HUES64 (cell line): ENCODE measurements around the gene MPPE1.
"Not testable (repeated sequence)": the region's sequence is repeated elsewhere in the genome, so short reads cannot be mapped to it uniquely, and the experiment has no call there.

Experiments
- H3K27ac ChIP-seq: 2 replicates; pipeline ENCODE4 v1.7.0; 2013; ENCODE audit warnings: low read depth, low read length, inconsistent platforms
- H3K27me3 ChIP-seq: 2 replicates; pipeline ENCODE4 v1.6.1; 2013; ENCODE audit warnings: mild to moderate bottlenecking, low read length; ENCODE audit not compliant: insufficient read depth
- H3K36me3 ChIP-seq: 2 replicates; pipeline ENCODE4 v1.6.1; 2013; ENCODE audit warnings: mild to moderate bottlenecking, low read length; ENCODE audit not compliant: insufficient read depth
- H3K4me1 ChIP-seq: 2 replicates; pipeline ENCODE4 v1.6.1; 2013; ENCODE audit warnings: mild to moderate bottlenecking, low read length, moderate library complexity; ENCODE audit not compliant: insufficient read depth
- H3K4me3 ChIP-seq: 2 replicates; pipeline ENCODE4 v1.5.1; 2013; ENCODE audit warnings: mild to moderate bottlenecking, low read length, moderate library complexity
- H3K9ac ChIP-seq: 2 replicates; pipeline ENCODE4 v1.6.1; 2013; ENCODE audit warnings: mild to moderate bottlenecking, low read depth, low read length
- H3K9me3 ChIP-seq: 2 replicates; pipeline ENCODE4 v1.6.1; 2013; ENCODE audit warnings: low read depth, low read length; ENCODE audit not compliant: insufficient read depth
- WGBS: fragments of 150-250, 120-280 bp; methylation state at CpG from one replicate; pipeline ENCODE4 v1.1.7; 2013; ENCODE audit warnings: missing lambda C conversion rate; 5-methylcytosine and 5-hydroxymethylcytosine counted together

MPPE1 gene

DNA sequence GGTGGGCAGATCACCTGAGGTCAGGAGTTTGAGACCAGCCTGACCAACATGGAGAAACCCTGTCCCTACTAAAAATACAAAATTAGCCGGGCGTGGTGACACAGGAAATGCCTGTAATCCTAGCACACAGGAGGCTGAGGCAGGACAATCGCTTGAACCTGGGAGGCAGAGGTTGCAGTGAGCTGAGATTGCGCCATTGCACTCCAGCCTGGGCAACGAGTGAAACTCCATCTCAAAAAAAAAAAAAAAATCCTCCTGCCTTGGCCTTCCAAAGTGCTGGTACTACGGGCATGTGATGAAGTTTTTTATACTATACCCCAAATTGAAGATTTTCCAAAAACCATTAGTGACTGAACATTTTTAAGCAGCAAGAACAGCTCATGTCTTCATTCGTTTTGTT lies 15.7 kb downstream of the MPPE1 start:
- 94% methylated on average over 7 of the region's 7 CpGs for WGBS
- not testable (repeated sequence) for H3K9ac ChIP-seq, H3K4me3 ChIP-seq, H3K4me1 ChIP-seq, H3K27me3 ChIP-seq, H3K9me3 ChIP-seq, H3K27ac ChIP-seq
- H3K36me3 ChIP-seq, result peaks cover 24% of the 10 kb centered on the region

GRCh38 chr18:11891737-11892136 lies 16.4 kb downstream of the MPPE1 start:
- no peaks in the 10 kb centered on the region for H3K4me1 ChIP-seq
- WGBS, result 97% methylated on average over 9 of the region's 9 CpGs
- H3K27ac ChIP-seq, result no peak overlapping the region
- H3K27me3 ChIP-seq, result no peaks in the 10 kb centered on the region
- H3K4me3 ChIP-seq, result no peak overlapping the region
- H3K9ac ChIP-seq, result no peak overlapping the region
- peaks cover 25% of the 10 kb centered on the region for H3K36me3 ChIP-seq
- no peaks in the 10 kb centered on the region for H3K9me3 ChIP-seq

GRCh38 chr18:11889284-11889683 lies 18.8 kb downstream of the MPPE1 start:
- H3K4me3 ChIP-seq, result no peak overlapping the region
- H3K27ac ChIP-seq, result no peak overlapping the region
- no peaks in the 10 kb centered on the region for H3K9me3 ChIP-seq
- peaks cover 33% of the 10 kb centered on the region for H3K36me3 ChIP-seq
- no peak overlapping the region for H3K9ac ChIP-seq
- H3K4me1 ChIP-seq, result no peaks in the 10 kb centered on the region
- no peaks in the 10 kb centered on the region for H3K27me3 ChIP-seq
- 98% methylated on average over 5 of the region's 5 CpGs for WGBS

DNA sequence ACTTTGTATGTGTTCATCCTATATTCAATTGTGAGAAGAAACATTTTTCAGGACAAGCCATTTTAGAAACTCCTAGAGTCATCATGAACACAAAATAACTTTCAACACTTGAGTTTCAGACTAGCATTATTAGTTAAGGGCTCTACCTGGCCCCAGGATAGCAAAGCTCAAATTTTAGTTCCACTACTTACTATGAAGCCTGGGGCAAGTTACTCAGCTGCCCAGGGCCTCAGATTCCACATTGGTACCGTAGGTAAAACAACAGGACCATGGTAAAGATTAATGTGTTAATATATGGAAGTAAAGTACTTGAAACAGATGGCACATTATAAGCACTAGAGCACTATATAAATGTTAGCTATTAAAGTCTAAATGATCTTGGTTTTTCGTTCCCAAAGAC lies 19.4 kb downstream of the MPPE1 start:
- H3K36me3 ChIP-seq, result peaks cover 38% of the 10 kb centered on the region
- no peaks in the 10 kb centered on the region for H3K4me1 ChIP-seq
- no peak overlapping the region for H3K4me3 ChIP-seq
- no peak overlapping the region for H3K9ac ChIP-seq
- H3K27ac ChIP-seq, result no peak overlapping the region
- no peaks in the 10 kb centered on the region for H3K9me3 ChIP-seq
- WGBS, result 100% methylated on average over 2 of the region's 2 CpGs
- H3K27me3 ChIP-seq, result no peaks in the 10 kb centered on the region

DNA sequence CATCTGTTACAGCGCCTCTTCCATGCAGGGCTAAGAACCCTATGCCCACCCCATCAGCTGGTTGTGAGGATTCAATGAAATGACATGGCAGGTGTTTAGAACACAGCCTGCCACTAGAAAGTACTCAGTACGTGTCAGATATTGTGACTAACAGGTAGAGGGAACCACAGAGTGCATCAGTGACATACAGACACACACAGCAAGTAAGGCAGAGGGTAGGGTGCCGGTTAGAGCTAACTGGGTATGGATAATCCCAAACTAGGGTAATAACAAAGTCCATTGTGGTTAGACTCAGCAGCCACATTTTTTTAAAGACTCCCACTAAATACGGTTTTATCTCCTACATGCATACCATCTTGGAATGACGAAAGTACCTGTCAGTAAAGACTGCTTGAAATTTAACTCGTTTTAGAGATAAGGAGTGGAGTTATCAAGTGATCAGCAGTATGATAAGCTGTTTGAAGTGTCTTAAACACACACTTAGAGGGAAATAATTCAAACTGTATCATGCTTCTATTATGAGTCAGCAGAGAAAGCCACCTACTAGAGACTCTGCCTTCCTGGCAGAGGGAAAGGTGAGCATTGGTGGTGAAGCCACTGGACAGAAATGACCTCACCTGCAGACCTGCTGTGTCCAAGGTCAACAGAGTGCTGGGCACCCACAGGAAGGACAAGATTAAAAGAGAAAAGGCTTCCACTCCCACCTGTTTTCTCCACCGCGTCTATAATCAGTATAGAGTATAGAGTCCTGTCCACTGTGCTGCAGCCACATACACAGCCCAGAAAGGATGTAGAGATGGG lies 20.6 kb downstream of the MPPE1 start:
- no peak overlapping the region for H3K9ac ChIP-seq
- 87% methylated on average over 8 of the region's 8 CpGs for WGBS
- H3K4me1 ChIP-seq, result no peaks in the 10 kb centered on the region
- H3K36me3 ChIP-seq, result peaks cover 36% of the 10 kb centered on the region
- H3K4me3 ChIP-seq, result no peak overlapping the region
- no peaks in the 10 kb centered on the region for H3K9me3 ChIP-seq
- H3K27ac ChIP-seq, result no peak overlapping the region
- H3K27me3 ChIP-seq, result no peaks in the 10 kb centered on the region

GRCh38 chr18:11886577-11887110 lies 21.5 kb downstream of the MPPE1 start:
- Histone ChIP-seq H3K4me1 (no peaks in the 10 kb centered on the region), H3K9me3 (no peaks in the 10 kb centered on the region), H3K36me3 (peaks cover 41% of the 10 kb centered on the region), H3K9ac (no peak overlapping the region), H3K27me3 (no peaks in the 10 kb centered on the region), H3K27ac (no peak overlapping the region; the same call in 1 of the 2 replicates), H3K4me3 (no peak overlapping the region)
- WGBS, result 91% methylated on average over 19 of the region's 19 CpGs

GRCh38 chr18:11885278-11885947 lies 22.7 kb downstream of the MPPE1 start:
- H3K36me3 ChIP-seq, result peaks cover 43% of the 10 kb centered on the region
- 93% methylated on average over 22 of the region's 22 CpGs for WGBS
- no peaks in the 10 kb centered on the region for H3K9me3 ChIP-seq
- no peaks in the 10 kb centered on the region for H3K4me1 ChIP-seq
- no peak overlapping the region for H3K4me3 ChIP-seq
- H3K9ac ChIP-seq, result no peak overlapping the region
- no peaks in the 10 kb centered on the region for H3K27me3 ChIP-seq
- no peak overlapping the region for H3K27ac ChIP-seq

DNA sequence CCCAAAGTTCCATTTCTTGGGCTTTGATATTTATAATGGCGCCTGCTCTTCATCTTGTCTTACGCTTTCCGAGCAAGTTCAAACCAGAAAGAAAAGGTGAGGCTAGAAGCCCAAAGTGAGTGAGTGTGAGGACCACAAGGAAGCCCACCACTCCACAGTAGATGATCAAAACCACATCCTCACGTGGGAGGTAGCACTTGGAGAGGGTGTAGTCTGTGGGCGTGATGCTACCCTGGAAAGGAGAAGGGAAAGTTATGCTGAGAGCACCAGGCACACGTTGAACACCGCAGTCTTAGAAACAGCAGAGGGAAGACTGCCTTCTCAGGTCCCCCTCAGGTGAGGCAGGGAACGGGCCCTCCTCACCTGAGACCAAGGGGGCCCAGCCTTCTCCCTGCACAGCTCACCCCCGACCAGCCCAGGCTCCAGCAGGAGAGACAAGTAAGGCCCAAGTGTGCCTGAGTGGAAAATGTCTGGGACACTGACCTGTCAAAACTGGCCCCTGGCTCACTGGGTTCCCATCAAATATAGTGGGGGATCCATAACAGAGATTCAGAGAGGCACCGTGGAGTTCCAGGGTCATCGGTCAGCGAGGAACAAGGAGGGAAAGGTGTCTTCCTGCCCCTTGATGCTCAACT lies 23.6 kb downstream of the MPPE1 start:
- Histone ChIP-seq H3K9me3 (no peaks in the 10 kb centered on the region), H3K27me3 (no peaks in the 10 kb centered on the region), H3K4me3 (no peak overlapping the region), H3K27ac (no peak overlapping the region), H3K9ac (no peak overlapping the region), H3K36me3 (peaks cover 40% of the 10 kb centered on the region), H3K4me1 (no peaks in the 10 kb centered on the region)
- WGBS, result 96% methylated on average over 12 of the region's 12 CpGs

DNA sequence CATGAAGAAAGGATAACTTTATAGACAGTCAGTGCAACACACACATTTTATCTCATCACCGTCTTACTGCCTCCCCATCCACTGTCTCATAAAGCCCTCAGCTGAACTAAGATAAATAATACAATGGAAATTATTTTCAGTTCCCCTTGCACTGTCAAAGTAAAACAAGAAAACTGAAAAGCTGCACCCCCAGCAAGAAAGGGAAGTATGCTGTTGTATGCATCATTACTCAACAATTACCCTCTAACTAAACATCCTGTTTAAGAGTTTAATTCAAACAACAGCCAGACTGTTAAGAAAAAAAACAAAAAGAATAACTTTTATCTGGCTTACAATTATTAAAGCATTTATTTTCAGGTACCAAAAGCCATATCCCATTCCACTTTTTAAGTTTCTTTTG lies 25.0 kb downstream of the MPPE1 start:
- Histone ChIP-seq H3K4me3 (no peak overlapping the region), H3K27ac (no peak overlapping the region), H3K9ac (no peak overlapping the region), H3K9me3 (no peaks in the 10 kb centered on the region), H3K36me3 (peaks cover 34% of the 10 kb centered on the region), H3K27me3 (no peaks in the 10 kb centered on the region), H3K4me1 (no peaks in the 10 kb centered on the region)
- 83% methylated on average over 1 of the region's 1 CpG for WGBS

DNA sequence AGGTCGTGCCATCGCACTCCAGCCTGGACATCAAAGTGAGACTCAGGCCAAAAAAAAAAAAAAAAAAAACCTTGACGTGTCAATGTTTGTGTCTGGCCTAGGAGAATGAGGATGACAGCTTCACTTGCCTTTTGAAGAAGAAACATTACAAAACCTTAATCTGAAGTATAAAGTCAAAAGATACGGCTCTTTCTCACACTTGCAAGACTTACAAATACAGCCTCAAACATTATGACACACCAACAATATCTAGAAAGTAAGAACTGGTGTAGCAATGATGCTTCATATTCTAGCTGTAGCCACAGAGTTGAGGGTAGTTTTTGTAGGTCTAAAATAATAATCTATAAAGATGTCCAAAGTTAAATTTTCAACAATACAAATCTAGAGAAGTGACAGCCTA lies 25.5 kb downstream of the MPPE1 start:
- Histone ChIP-seq H3K4me3 (no peak overlapping the region), H3K9ac (no peak overlapping the region), H3K4me1 (no peaks in the 10 kb centered on the region; the same call in 1 of the 2 replicates), H3K36me3 (peaks cover 30% of the 10 kb centered on the region), H3K27ac (no peak overlapping the region), H3K9me3 (no peaks in the 10 kb centered on the region), H3K27me3 (no peaks in the 10 kb centered on the region)
- 61% methylated on average over 3 of the region's 4 CpGs for WGBS
